ENCODE data around the gene EFNA5. TPM values are rescaled to one million over a fixed set of nuclear protein-coding genes. Genes with fewer than 3 reads are reported as not detected.

EFNA5 gene
- total and polyA plus RNA-seq, 2 experiments from 2014 or later: 8.5 to 18.8 TPM

DNA sequence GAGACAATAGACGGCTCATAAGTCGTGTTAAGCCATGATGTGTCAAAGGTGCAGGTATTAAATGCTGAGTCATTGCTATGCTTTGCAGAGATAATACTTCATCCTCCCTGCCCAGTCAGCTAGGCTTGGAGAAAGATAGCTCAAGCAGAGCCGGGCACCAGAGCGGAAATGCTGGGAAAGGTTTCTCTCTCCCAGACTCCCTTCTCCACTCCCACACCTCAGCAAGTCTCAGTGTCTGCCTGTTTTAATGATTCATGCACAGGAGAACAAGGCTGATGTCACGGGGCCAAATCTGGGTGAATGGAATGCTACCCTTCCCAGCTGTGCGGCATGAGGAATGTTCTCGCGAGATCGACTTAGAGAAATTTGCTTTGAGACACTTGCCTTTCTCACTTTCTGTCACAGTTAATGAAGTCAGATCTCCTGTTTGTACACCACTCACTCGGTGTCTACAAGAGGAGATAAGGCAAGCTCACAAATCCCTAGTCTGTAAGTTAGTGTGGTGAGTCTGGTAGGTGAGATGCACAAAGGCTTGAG lies 204.4 kb downstream of the EFNA5 start:
- H3K27ac ChIP-seq: peak overlapping the region; percentile 35
- TF ChIP-seq EZH2phosphoT487 (IDR thresholded peaks at IDR 0.05; ENCODE audit: low read depth, severe bottlenecking, unreplicated experiment) (no peak), EZH2 (IDR thresholded peaks at IDR 0.05; ENCODE audit: borderline replicate concordance) (no peak), CTCF (IDR thresholded peaks at IDR 0.05; ENCODE audit: poor library complexity) (no peak)
- peaks cover 42% of the 10 kb centered on the region for H3K79me2 ChIP-seq
- no peaks in the 10 kb centered on the region for H3K27me3 ChIP-seq
- peak; percentile 71 for DNase-seq (ENCODE audit: low spot score)
- WGBS (ENCODE audit: low lambda C conversion rate, missing lambda C conversion rate): 55% methylated on average over 10 of the region's 10 CpGs
- H3K9me3 ChIP-seq (ENCODE audit: low read depth): no peaks in the 10 kb centered on the region
- peak overlapping the region; percentile 59 for H3K4me2 ChIP-seq
- H3K36me3 ChIP-seq (replicated peaks; ENCODE audit: insufficient read depth, low read depth): no peaks in the 10 kb centered on the region
- H3K4me3 ChIP-seq: no peak overlapping the region
- H2AFZ ChIP-seq: no peak overlapping the region
- no peaks in the 10 kb centered on the region for H4K20me1 ChIP-seq (ENCODE audit: insufficient read depth, poor library complexity, severe bottlenecking)
- peaks cover 32% of the 10 kb centered on the region for H3K4me1 ChIP-seq (ENCODE audit: insufficient read depth)
- H3K9me2 ChIP-seq (replicated peaks; ENCODE audit: insufficient read depth): no peaks in the 10 kb centered on the region

GRCh38 chr5:107464876-107465275 lies 205.9 kb downstream of the EFNA5 start:
- Histone ChIP-seq H3K36me3 (replicated peaks; ENCODE audit: insufficient read depth, low read depth) (no peaks in the 10 kb centered on the region), H3K9me3 (ENCODE audit: low read depth) (no peaks in the 10 kb centered on the region), H3K9me2 (replicated peaks; ENCODE audit: insufficient read depth) (no peaks in the 10 kb centered on the region), H3K4me3 (no peak overlapping the region), H3K4me2 (no peak overlapping the region), H3K27me3 (no peaks in the 10 kb centered on the region), H4K20me1 (ENCODE audit: insufficient read depth, poor library complexity, severe bottlenecking) (no peaks in the 10 kb centered on the region), H3K79me2 (peaks cover 52% of the 10 kb centered on the region), H3K27ac (no peak overlapping the region), H3K4me1 (ENCODE audit: insufficient read depth) (peaks cover 30% of the 10 kb centered on the region), H2AFZ (no peak overlapping the region)
- DNase-seq (ENCODE audit: low spot score): no peak
- TF ChIP-seq CTCF (IDR thresholded peaks at IDR 0.05; ENCODE audit: poor library complexity) (no peak), EZH2 (IDR thresholded peaks at IDR 0.05; ENCODE audit: borderline replicate concordance) (no peak), EZH2phosphoT487 (IDR thresholded peaks at IDR 0.05; ENCODE audit: low read depth, severe bottlenecking, unreplicated experiment) (no peak)
- WGBS (ENCODE audit: low lambda C conversion rate, missing lambda C conversion rate): 85% methylated on average over 8 of the region's 8 CpGs

GRCh38 chr5:107464416-107464815 lies 206.3 kb downstream of the EFNA5 start:
- no peak overlapping the region for H3K4me2 ChIP-seq
- no peaks in the 10 kb centered on the region for H3K27me3 ChIP-seq
- H3K9me3 ChIP-seq (ENCODE audit: low read depth): no peaks in the 10 kb centered on the region
- no peak overlapping the region for H3K27ac ChIP-seq
- peaks cover 55% of the 10 kb centered on the region for H3K79me2 ChIP-seq
- 86% methylated on average over 4 of the region's 4 CpGs for WGBS (ENCODE audit: low lambda C conversion rate, missing lambda C conversion rate)
- no peak for DNase-seq (ENCODE audit: low spot score)
- H3K36me3 ChIP-seq (replicated peaks; ENCODE audit: insufficient read depth, low read depth): no peaks in the 10 kb centered on the region
- no peak for TF ChIP-seq EZH2phosphoT487 (IDR thresholded peaks at IDR 0.05; ENCODE audit: low read depth, severe bottlenecking, unreplicated experiment)
- no peak for TF ChIP-seq CTCF (IDR thresholded peaks at IDR 0.05; ENCODE audit: poor library complexity)
- no peak for TF ChIP-seq EZH2 (IDR thresholded peaks at IDR 0.05; ENCODE audit: borderline replicate concordance)
- no peak overlapping the region for H3K4me3 ChIP-seq
- H4K20me1 ChIP-seq (ENCODE audit: insufficient read depth, poor library complexity, severe bottlenecking): no peaks in the 10 kb centered on the region
- H3K9me2 ChIP-seq (replicated peaks; ENCODE audit: insufficient read depth): no peaks in the 10 kb centered on the region
- peaks cover 27% of the 10 kb centered on the region for H3K4me1 ChIP-seq (ENCODE audit: insufficient read depth)
- H2AFZ ChIP-seq: no peak overlapping the region
